Neutrophil (primary cell): Measurements from ENCODE around the gene PDE4D.

Experiments
- H3K27ac ChIP-seq: fragments of 200-600 bp; sonication (generic); 2 replicates; pipeline ENCODE4 v1.5.1; 2016; ENCODE audit warnings: mild to moderate bottlenecking, moderate library complexity
- H3K27me3 ChIP-seq: fragments of 200-600 bp; sonication (generic); 2 replicates; pipeline ENCODE4 v1.6.0; 2016; ENCODE audit warnings: mild to moderate bottlenecking
- H3K36me3 ChIP-seq: fragments of 200-600 bp; sonication (generic); 2 replicates; pipeline ENCODE4 v1.5.1; 2017
- H3K4me1 ChIP-seq, 2 experiments: fragments of 200-600 bp in 1 of 2; sonication (generic) in 1 of 2; 1 replicate in 1 of 2; 2 replicates in 1 of 2; pipeline versions ENCODE4 v1.5.1 to v1.6.1; 2013 to 2016; ENCODE audit warnings: low read depth in 1 of 2, low read length in 1 of 2, mild to moderate bottlenecking in 1 of 2, moderate library complexity in 1 of 2; ENCODE audit not compliant: control insufficient read depth in 1 of 2, insufficient read depth in 1 of 2
- H3K4me3 ChIP-seq, 2 experiments: fragments of 200-600 bp in 1 of 2; sonication (generic) in 1 of 2; 1 replicate in 1 of 2; 2 replicates in 1 of 2; pipeline ENCODE4 v1.5.1; 2013 to 2016; ENCODE audit warnings: low read depth in 1 of 2, low read length in 1 of 2, mild to moderate bottlenecking in 1 of 2, moderate library complexity in 1 of 2
- H3K9me3 ChIP-seq: fragments of 200-600 bp; sonication (generic); 2 replicates; pipeline ENCODE4 v1.5.1; 2016
- TF ChIP-seq, protein P1 (sequence below): fragments of 200-600 bp; sonication (generic); IDR thresholded peaks from 2 replicates; pipeline ENCODE4 v1.5.1; 2016; ENCODE audit warnings: antibody characterized with exemption

PDE4D gene

DNA sequence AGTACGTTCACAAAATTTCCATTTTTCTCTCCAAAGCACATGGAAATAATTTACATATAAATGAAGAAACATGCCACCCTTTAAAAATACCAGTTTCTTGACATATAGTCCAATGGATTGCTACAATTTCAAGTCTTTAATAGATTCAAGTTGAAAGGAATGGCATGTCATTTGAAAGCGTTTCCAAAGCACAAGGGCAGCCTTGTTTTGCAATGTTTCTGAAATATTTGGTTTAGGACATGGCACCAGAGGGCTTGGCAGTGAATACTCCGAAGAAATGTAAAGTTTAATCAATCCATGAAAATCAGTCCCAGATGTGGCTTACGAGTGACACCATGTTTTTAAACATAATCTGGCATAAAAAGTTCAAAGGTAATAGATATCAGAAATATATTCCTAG lies 333.7 kb downstream of the PDE4D start:
- Histone ChIP-seq H3K9me3 (no peaks in the 10 kb centered on the region), H3K27me3 (no peaks in the 10 kb centered on the region), H3K4me1 (peaks cover 0 to 12% of the 10 kb centered on the region in 2 experiments), H3K36me3 (peaks cover 4% of the 10 kb centered on the region), H3K4me3 (no peak overlapping the region), H3K27ac (no peak overlapping the region)
- TF ChIP-seq, protein P1, sequence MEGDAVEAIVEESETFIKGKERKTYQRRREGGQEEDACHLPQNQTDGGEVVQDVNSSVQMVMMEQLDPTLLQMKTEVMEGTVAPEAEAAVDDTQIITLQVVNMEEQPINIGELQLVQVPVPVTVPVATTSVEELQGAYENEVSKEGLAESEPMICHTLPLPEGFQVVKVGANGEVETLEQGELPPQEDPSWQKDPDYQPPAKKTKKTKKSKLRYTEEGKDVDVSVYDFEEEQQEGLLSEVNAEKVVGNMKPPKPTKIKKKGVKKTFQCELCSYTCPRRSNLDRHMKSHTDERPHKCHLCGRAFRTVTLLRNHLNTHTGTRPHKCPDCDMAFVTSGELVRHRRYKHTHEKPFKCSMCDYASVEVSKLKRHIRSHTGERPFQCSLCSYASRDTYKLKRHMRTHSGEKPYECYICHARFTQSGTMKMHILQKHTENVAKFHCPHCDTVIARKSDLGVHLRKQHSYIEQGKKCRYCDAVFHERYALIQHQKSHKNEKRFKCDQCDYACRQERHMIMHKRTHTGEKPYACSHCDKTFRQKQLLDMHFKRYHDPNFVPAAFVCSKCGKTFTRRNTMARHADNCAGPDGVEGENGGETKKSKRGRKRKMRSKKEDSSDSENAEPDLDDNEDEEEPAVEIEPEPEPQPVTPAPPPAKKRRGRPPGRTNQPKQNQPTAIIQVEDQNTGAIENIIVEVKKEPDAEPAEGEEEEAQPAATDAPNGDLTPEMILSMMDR, result no peak

GRCh38 chr5:59559323-59559722 lies 334.2 kb downstream of the PDE4D start:
- no peak overlapping the region for H3K27ac ChIP-seq
- peaks cover 4% of the 10 kb centered on the region for H3K36me3 ChIP-seq
- TF ChIP-seq, protein P1, result no peak
- H3K27me3 ChIP-seq, result no peaks in the 10 kb centered on the region
- peaks cover 0 to 12% of the 10 kb centered on the region in 2 experiments for H3K4me1 ChIP-seq
- no peak overlapping the region for H3K4me3 ChIP-seq
- no peaks in the 10 kb centered on the region for H3K9me3 ChIP-seq

- Histone ChIP-seq H3K4me1 (peaks cover 0 to 11% of the 10 kb centered on the region in 2 experiments), H3K36me3 (peaks cover 4% of the 10 kb centered on the region), H3K4me3 (no peak overlapping the region), H3K27me3 (no peaks in the 10 kb centered on the region), H3K9me3 (no peaks in the 10 kb centered on the region), H3K27ac (no peak overlapping the region)
- TF ChIP-seq, protein P1, result no peak
Observed at GRCh38 chr5:59558501-59558900, 335.0 kb downstream of the PDE4D start.

GRCh38 chr5:59557572-59557971 lies 336.0 kb downstream of the PDE4D start:
- TF ChIP-seq, protein P1, result no peak
- peaks cover 0 to 2% of the 10 kb centered on the region in 2 experiments for H3K4me1 ChIP-seq
- no peak overlapping the region for H3K4me3 ChIP-seq
- no peak overlapping the region for H3K27ac ChIP-seq
- H3K9me3 ChIP-seq, result no peaks in the 10 kb centered on the region
- H3K36me3 ChIP-seq, result peaks cover 4% of the 10 kb centered on the region
- H3K27me3 ChIP-seq, result no peaks in the 10 kb centered on the region

- H3K4me3 ChIP-seq, result no peak overlapping the region
- H3K27ac ChIP-seq, result no peak overlapping the region
- TF ChIP-seq, protein P1, result no peak
- peaks cover 3% of the 10 kb centered on the region for H3K36me3 ChIP-seq
- H3K4me1 ChIP-seq, result no peaks in the 10 kb centered on the region
- H3K27me3 ChIP-seq, result no peaks in the 10 kb centered on the region
- no peaks in the 10 kb centered on the region for H3K9me3 ChIP-seq
Observed at GRCh38 chr5:59555596-59555995, 337.9 kb downstream of the PDE4D start.

GRCh38 chr5:59554501-59554900 lies 339.0 kb downstream of the PDE4D start:
- Histone ChIP-seq H3K4me1 (no peaks in the 10 kb centered on the region), H3K4me3 (no peak overlapping the region), H3K36me3 (no peaks in the 10 kb centered on the region), H3K27me3 (no peaks in the 10 kb centered on the region), H3K27ac (no peak overlapping the region), H3K9me3 (no peaks in the 10 kb centered on the region)
- TF ChIP-seq, protein P1, result no peak
